Glutamatergic neuron (in vitro differentiated cells): ENCODE results near the gene CD38. TPM values are rescaled to one million over a fixed set of nuclear protein-coding genes. Genes with fewer than 3 reads are reported as not detected.

Experiments used
- DNase-seq: peaks from one replicate; pipeline ENCODE4 v3.0.0; 2022
- H3K27ac Mint-ChIP-seq: one replicate; pipeline ENCODE4 v1.8.0; 2020; ENCODE audit warnings: mild to moderate bottlenecking, mixed read lengths, inconsistent platforms; ENCODE audit not compliant: unreplicated experiment
- H3K27me3 Mint-ChIP-seq: one replicate; pipeline ENCODE4 v1.8.0; 2020; ENCODE audit warnings: mild to moderate bottlenecking, moderate library complexity, mixed read lengths, inconsistent platforms; ENCODE audit not compliant: unreplicated experiment
- H3K36me3 Mint-ChIP-seq: one replicate; pipeline ENCODE4 v1.8.0; 2020; ENCODE audit warnings: mild to moderate bottlenecking, mixed read lengths, inconsistent platforms; ENCODE audit not compliant: unreplicated experiment
- H3K4me1 Mint-ChIP-seq: one replicate; pipeline ENCODE4 v1.8.0; 2020; ENCODE audit warnings: mild to moderate bottlenecking, low read depth, mixed read lengths, inconsistent platforms; ENCODE audit not compliant: unreplicated experiment
- H3K4me3 Mint-ChIP-seq: one replicate; pipeline ENCODE4 v1.8.0; 2020; ENCODE audit warnings: mild to moderate bottlenecking, mixed read lengths, inconsistent platforms; ENCODE audit not compliant: unreplicated experiment
- H3K9me3 Mint-ChIP-seq: one replicate; pipeline ENCODE4 v1.8.0; 2020; ENCODE audit warnings: mild to moderate bottlenecking, moderate library complexity, mixed read lengths, inconsistent platforms; ENCODE audit not compliant: unreplicated experiment
- CTCF ChIP-seq: fragments of 200-600 bp; sonication (generic); IDR thresholded peaks from one replicate; pipeline ENCODE4 v1.5.0; 2021; ENCODE audit not compliant: partially characterized antibody, unreplicated experiment
- total RNA-seq: library from RNA; stranded (reverse); fragmentation: NEBNext Ultra II Directional; extraction: Animal tissue kit (Norgen Biotek cat#: 25700); gene quantifications from one replicate; pipeline ENCODE4 v1.2.1, GENCODE V29; 2021; ENCODE audit not compliant: unreplicated experiment

CD38 gene
- total RNA-seq, 1 donor from 2014 or later = 0.37 TPM

GRCh38 chr4:15894921-15895916, 117.1 kb downstream of the CD38 start:
- Mint-ChIP-seq H3K36me3 (no peaks in the 10 kb centered on the region), H3K9me3 (peaks cover 5% of the 10 kb centered on the region), H3K4me1 (peaks cover 24% of the 10 kb centered on the region), H3K27ac (no peak overlapping the region), H3K4me3 (no peak overlapping the region), H3K27me3 (no peaks in the 10 kb centered on the region)
- TF ChIP-seq CTCF = no peak
- peak; percentile 17 for DNase-seq

- Mint-ChIP-seq H3K27ac (no peak overlapping the region), H3K27me3 (no peaks in the 10 kb centered on the region), H3K36me3 (no peaks in the 10 kb centered on the region), H3K4me3 (no peak overlapping the region), H3K9me3 (peaks cover 5% of the 10 kb centered on the region), H3K4me1 (peaks cover 8% of the 10 kb centered on the region)
- DNase-seq = no peak
- no peak for TF ChIP-seq CTCF
Observed at GRCh38 chr4:15897577-15897976, 119.4 kb downstream of the CD38 start.

- no peaks in the 10 kb centered on the region for H3K36me3 Mint-ChIP-seq
- TF ChIP-seq CTCF = no peak
- no peak overlapping the region for H3K27ac Mint-ChIP-seq
- H3K9me3 Mint-ChIP-seq = peaks cover 5% of the 10 kb centered on the region
- DNase-seq = no peak
- H3K27me3 Mint-ChIP-seq = no peaks in the 10 kb centered on the region
- H3K4me3 Mint-ChIP-seq = no peak overlapping the region
- H3K4me1 Mint-ChIP-seq = peaks cover 8% of the 10 kb centered on the region
Observed at GRCh38 chr4:15898902-15899301, 120.8 kb downstream of the CD38 start.

- no peak for TF ChIP-seq CTCF
- peaks cover 5% of the 10 kb centered on the region for H3K9me3 Mint-ChIP-seq
- no peak for DNase-seq
- H3K4me3 Mint-ChIP-seq = no peak overlapping the region
- peaks cover 8% of the 10 kb centered on the region for H3K4me1 Mint-ChIP-seq
- peaks cover 2% of the 10 kb centered on the region for H3K36me3 Mint-ChIP-seq
- H3K27me3 Mint-ChIP-seq = peaks cover under 1% of the 10 kb centered on the region
- no peak overlapping the region for H3K27ac Mint-ChIP-seq
Observed at GRCh38 chr4:15899511-15899910, 121.4 kb downstream of the CD38 start.

GRCh38 chr4:15901007-15901406, 122.9 kb downstream of the CD38 start:
- Mint-ChIP-seq H3K36me3 (peaks cover 9% of the 10 kb centered on the region), H3K27ac (no peak overlapping the region), H3K27me3 (peaks cover 3% of the 10 kb centered on the region), H3K9me3 (peaks cover 9% of the 10 kb centered on the region), H3K4me3 (no peak overlapping the region), H3K4me1 (peaks cover 2% of the 10 kb centered on the region)
- TF ChIP-seq CTCF = no peak
- no peak for DNase-seq
